Testis (tissue), 3 donors: Measurements from ENCODE around the gene RNASE1. TPM values are rescaled to one million over a fixed set of nuclear protein-coding genes. Genes with fewer than 3 reads are reported as not detected.

Experiments used
- DNase-seq: peaks from one replicate; pipeline ENCODE4 v3.0.0-alpha.2; 2019
- H3K27ac ChIP-seq, 2 donors: fragments of 200-600 bp; sonication (generic); one replicate each; pipeline ENCODE4 v1.5.1; 2019
- H3K27me3 ChIP-seq: fragments of 200-600 bp; sonication (generic); one replicate; pipeline ENCODE4 v1.5.1; 2019
- H3K36me3 ChIP-seq: fragments of 200-600 bp; sonication (generic); one replicate; pipeline ENCODE4 v1.5.1; 2017; ENCODE audit warnings: low read depth; ENCODE audit errors: missing control alignments
- H3K4me1 ChIP-seq: fragments of 200-600 bp; sonication (generic); one replicate; pipeline ENCODE4 v1.5.1; 2019
- H3K4me3 ChIP-seq, 2 donors: fragments of 200-600 bp; sonication (generic); one replicate each; pipeline ENCODE4 v1.5.1; 2017 to 2019
- H3K9me3 ChIP-seq: fragments of 200-600 bp; sonication (generic); one replicate; pipeline ENCODE4 v1.5.1; 2017
- POLR2A ChIP-seq: fragments of 450-650 bp; IDR thresholded peaks from one replicate; pipeline ENCODE4 v1.6.1; 2017; ENCODE audit warnings: antibody characterized with exemption, mild to moderate bottlenecking, moderate library complexity
- WGBS, 2 donors: methylation state at CpG; one replicate each; pipeline ENCODE4 v1.1.5; 2018; 5-methylcytosine and 5-hydroxymethylcytosine counted together
- intact Hi-C: fragments of 100-400 bp; cut with DNase I; formaldehyde crosslinking; loops from one replicate; pipeline ENCODE4 v1.15.1; 2023; ENCODE audit warnings: low total_unique reads
- polyA plus RNA-seq: library from polyadenylated mRNA; stranded (reverse); fragments of 350-450 nt; fragmentation: Illumina TruSeq; extraction: RNeasy Lipid Tissue Mini Kit (QIAGEN cat#74804); gene quantifications from one replicate; pipeline ENCODE4 v1.2.3, GENCODE V29; 2014; ENCODE audit warnings: low read depth, low replicate concordance; ENCODE audit not compliant: insufficient read depth
- total RNA-seq, 2 donors: library from RNA; depleted of rRNA; stranded (reverse); fragments of >200 nt; gene quantifications; one replicate each; pipeline ENCODE4 v1.2.3, GENCODE V29; 2016
- TF ChIP-seq, protein P1 (sequence below), 3 experiments: fragments of 450-650 bp in 2 of 3; fragments of 200-600 bp in 1 of 3; sonication (generic) in 1 of 3; IDR thresholded peaks; one replicate each; pipeline ENCODE4 v1.5.1; 2016 to 2019; ENCODE audit warnings: antibody characterized with exemption in 3 of 3, mild to moderate bottlenecking in 2 of 3, moderate library complexity in 1 of 3

The RNASE1 gene
- total and polyA plus RNA-seq, 3 donors from 2014 or later: 1,880 to 2,939 (median 2,192) TPM

DNA sequence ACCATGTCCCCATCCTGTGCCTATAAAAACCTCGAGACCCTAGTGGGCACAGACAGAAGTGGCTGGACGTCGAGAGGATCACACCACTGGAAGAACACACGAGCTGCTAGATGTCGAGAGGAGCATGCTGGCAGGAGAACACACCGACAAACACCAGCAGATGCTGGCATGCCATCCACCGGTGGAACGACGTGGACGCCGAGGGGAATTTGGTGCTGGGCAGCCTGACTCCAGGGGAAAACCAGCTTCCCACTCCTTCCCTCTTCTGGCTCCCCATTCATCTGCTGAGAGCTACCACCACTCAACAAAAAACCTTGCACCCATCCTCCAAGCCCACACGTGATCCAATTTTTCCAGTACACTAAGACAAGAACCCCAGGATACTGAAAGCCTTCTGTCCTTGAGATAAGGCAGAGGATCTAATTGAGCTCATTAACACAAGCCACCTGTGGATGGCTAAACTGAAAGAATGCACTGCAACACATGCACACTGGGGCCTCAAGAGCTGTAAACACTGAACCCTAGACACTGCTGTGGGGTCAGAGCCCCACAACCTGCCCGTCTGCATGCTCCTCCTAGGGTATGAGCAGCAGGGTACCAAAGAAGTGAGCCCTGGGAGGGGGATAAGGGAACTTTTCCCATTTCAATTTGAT is 12.1 kb downstream of the RNASE1 start:
- Histone ChIP-seq H3K4me3 (no peak overlapping the region), H3K4me1 (no peaks in the 10 kb centered on the region), H3K9me3 (no peaks in the 10 kb centered on the region), H3K27me3 (no peaks in the 10 kb centered on the region), H3K27ac (no peak overlapping the region), H3K36me3 (no peaks in the 10 kb centered on the region)
- 74 to 78% methylated on average over 12 to 13 of the region's 13 CpGs for WGBS, 2 donors
- intact Hi-C loops: no loop called here
- TF ChIP-seq, protein P1, sequence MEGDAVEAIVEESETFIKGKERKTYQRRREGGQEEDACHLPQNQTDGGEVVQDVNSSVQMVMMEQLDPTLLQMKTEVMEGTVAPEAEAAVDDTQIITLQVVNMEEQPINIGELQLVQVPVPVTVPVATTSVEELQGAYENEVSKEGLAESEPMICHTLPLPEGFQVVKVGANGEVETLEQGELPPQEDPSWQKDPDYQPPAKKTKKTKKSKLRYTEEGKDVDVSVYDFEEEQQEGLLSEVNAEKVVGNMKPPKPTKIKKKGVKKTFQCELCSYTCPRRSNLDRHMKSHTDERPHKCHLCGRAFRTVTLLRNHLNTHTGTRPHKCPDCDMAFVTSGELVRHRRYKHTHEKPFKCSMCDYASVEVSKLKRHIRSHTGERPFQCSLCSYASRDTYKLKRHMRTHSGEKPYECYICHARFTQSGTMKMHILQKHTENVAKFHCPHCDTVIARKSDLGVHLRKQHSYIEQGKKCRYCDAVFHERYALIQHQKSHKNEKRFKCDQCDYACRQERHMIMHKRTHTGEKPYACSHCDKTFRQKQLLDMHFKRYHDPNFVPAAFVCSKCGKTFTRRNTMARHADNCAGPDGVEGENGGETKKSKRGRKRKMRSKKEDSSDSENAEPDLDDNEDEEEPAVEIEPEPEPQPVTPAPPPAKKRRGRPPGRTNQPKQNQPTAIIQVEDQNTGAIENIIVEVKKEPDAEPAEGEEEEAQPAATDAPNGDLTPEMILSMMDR (IDR thresholded peaks at IDR 0.05): no peak
- TF ChIP-seq POLR2A: no peak
- no peak for DNase-seq

DNA sequence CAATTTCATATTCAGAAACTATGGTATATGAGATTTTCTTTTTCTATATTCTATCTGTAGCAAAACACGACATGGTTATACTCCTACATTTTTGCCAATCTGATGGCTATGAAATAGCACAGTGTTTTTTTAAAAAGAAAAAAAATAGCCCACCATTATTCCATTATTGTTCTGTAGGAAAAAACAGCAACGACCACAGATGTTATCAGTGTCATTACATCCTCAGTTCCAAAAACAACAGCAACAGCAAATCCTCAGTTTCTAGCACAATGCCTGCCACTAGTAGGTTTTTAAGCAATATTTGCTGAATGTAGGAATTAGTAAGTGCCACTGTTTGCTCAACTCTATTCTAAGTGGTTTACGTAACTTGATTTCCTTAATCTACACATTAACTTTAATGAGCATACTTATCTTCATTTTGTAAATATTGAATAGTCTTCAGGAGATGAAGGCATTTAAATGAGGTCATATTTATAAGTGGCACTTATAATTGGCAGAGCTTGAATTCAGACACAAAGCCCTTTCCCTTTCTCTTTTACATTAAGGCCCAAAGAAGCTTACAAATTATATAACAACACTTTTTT is 13.3 kb downstream of the RNASE1 start:
- H3K4me3 ChIP-seq: no peak overlapping the region
- 47 to 55% methylated on average over 3 of the region's 3 CpGs for WGBS, 2 donors
- no peaks in the 10 kb centered on the region for H3K4me1 ChIP-seq
- H3K27ac ChIP-seq: peak overlapping the region in 1 of 2 donors; percentile 29
- no peaks in the 10 kb centered on the region for H3K36me3 ChIP-seq
- no peak for DNase-seq
- TF ChIP-seq, protein P1 (IDR thresholded peaks at IDR 0.05): no peak
- TF ChIP-seq POLR2A: no peak
- H3K27me3 ChIP-seq: no peaks in the 10 kb centered on the region
- intact Hi-C loops: no loop called here
- no peaks in the 10 kb centered on the region for H3K9me3 ChIP-seq

DNA sequence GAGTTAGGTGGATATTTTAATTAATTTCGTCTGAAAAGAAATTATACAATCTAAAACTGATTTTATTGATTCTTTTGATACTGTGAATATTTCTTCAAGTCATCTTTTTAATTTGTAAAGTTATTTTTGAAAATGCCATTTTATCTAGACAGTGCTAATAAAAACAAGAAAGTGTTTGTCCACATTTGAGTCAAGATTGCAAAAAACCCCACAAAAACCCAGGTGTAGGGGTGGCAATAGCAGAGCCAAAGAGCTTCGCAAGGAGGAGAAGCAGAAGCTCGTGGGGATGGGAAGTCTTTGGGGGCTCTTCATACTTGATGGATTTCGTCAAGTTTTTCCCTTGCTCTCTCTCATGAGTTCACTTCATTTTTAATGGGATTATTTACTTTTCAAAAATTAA is 15.6 kb downstream of the RNASE1 start:
- 58 to 67% methylated on average over 4 of the region's 4 CpGs for WGBS, 2 donors

DNA sequence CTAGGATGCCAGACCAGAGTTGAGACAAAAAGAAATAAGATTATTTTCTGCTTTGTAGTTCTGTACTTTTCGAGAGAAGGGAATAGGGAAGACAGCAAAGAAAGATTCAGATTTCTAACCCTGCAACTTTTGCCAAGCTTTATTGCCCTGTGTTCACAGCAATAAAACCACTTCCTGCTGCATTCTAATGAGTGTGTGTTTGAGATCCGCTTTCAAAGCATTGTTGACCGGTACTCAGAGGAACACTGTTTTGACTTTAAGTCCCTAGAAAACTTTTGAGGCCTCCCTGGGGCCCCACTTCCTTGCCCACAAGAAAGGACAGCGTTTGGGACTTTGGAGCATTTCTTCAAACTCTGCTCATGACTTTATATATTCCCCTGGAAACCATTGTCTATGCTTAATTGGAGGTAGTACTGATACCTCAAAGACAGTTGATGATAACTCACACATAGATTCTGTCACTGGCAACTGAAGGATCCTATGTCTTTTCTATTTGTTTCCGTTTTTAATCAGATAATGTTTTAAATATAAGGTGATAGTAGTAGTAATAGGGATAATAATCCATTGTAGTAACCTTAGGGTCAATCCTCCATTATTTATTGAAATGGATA is 20.3 kb downstream of the RNASE1 start:
- peak overlapping the region in 1 of 2 donors; percentile 37 for H3K27ac ChIP-seq
- TF ChIP-seq POLR2A: no peak
- TF ChIP-seq, protein P1 (IDR thresholded peaks at IDR 0.05): no peak
- H3K27me3 ChIP-seq: no peaks in the 10 kb centered on the region
- intact Hi-C loops: no loop called here
- H3K36me3 ChIP-seq: no peaks in the 10 kb centered on the region
- no peaks in the 10 kb centered on the region for H3K4me1 ChIP-seq
- DNase-seq: no peak
- 44 to 51% methylated on average over 5 of the region's 5 CpGs for WGBS, 2 donors
- no peak overlapping the region for H3K4me3 ChIP-seq
- no peaks in the 10 kb centered on the region for H3K9me3 ChIP-seq

More for the DNA sequence above, 15.6 kb downstream of the RNASE1 start:
- TF ChIP-seq, protein P1 (IDR thresholded peaks at IDR 0.05): no peak
- TF ChIP-seq POLR2A: no peak
- DNase-seq: no peak
- no peaks in the 10 kb centered on the region for H3K27me3 ChIP-seq
- intact Hi-C loops: no loop called here
- no peaks in the 10 kb centered on the region for H3K4me1 ChIP-seq
- no peaks in the 10 kb centered on the region for H3K9me3 ChIP-seq
- no peaks in the 10 kb centered on the region for H3K36me3 ChIP-seq
- H3K4me3 ChIP-seq: no peak overlapping the region
- no peak overlapping the region for H3K27ac ChIP-seq
